Islet of Langerhans (tissue), 1 donor: ENCODE measurements around the gene ARTN.

ENCODE experiments used
- FAIRE-seq: peaks from one replicate; lab custom pipeline; 2011; peaks lifted over from hg19 to GRCh38; lab: Jason Lieb, UNC

ARTN gene

GRCh38 chr1:43986712-43987111 is 53.1 kb downstream of the ARTN start:
- no peak for FAIRE-seq
